Measurements from ENCODE around the gene CTNNBL1. TPM values are rescaled to one million over a fixed set of nuclear protein-coding genes. Genes with fewer than 3 reads are reported as not detected.

Gene CTNNBL1
- total RNA-seq, 1 experiment from 2014 or later: 71.2 TPM

DNA sequence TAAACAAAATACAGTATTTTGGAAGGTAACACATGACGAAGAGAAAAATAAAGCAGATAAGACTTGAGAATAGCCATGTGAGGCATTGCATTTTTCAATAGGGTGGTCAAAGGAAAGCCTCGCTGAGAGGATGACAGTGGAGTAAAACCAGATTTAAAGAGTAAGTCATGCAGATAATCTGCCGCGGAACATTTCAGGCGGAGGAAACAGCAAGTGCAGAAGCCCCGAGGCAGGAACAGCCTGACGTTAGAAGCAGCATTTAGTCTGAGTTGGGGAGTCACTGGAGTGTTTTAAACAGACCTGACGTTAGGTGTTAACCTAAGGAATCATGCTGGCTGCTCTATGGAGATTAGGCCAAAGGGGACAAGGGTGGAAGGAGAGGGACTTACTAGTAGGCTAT, 144.1 kb downstream of the CTNNBL1 start:
- ChIA-PET CTCF (no interaction called here), POLR2A (interaction anchor here (0.6 kb wide), 1 partner anchor 974 kb away, joined by 3 read pairs; no protein-coding TSS in a partner anchor)
- Histone ChIP-seq H3K9me3 (ENCODE audit: control insufficient read depth, insufficient read depth, low read depth, low read length) (no peaks in the 10 kb centered on the region), H3K4me3 (ENCODE audit: low read depth in 2 of 2, low read length in 2 of 2) (no peak overlapping the region), H3K4me1 (ENCODE audit: control insufficient read depth, insufficient read depth, low read length) (no peaks in the 10 kb centered on the region), H3K27ac (ENCODE audit: low read length) (no peak overlapping the region), H3K36me3 (ENCODE audit: control insufficient read depth, insufficient read depth, low read length) (no peaks in the 10 kb centered on the region; the same call in 1 of the 2 replicates), H3K27me3 (ENCODE audit: control insufficient read depth, insufficient read depth, low read length) (no peaks in the 10 kb centered on the region)
- ATAC-seq (no peak), DNase-seq (ENCODE audit: low read depth, low spot score) (no peak)
- BruUV-seq (replicated peaks): no TSS peak
- TF ChIP-seq REST (IDR thresholded peaks at IDR 0.05; ENCODE audit: insufficient read depth in 1 of 2, low read depth in 2 of 2, low read length in 1 of 2): no peak
- TF ChIP-seq, protein P1, sequence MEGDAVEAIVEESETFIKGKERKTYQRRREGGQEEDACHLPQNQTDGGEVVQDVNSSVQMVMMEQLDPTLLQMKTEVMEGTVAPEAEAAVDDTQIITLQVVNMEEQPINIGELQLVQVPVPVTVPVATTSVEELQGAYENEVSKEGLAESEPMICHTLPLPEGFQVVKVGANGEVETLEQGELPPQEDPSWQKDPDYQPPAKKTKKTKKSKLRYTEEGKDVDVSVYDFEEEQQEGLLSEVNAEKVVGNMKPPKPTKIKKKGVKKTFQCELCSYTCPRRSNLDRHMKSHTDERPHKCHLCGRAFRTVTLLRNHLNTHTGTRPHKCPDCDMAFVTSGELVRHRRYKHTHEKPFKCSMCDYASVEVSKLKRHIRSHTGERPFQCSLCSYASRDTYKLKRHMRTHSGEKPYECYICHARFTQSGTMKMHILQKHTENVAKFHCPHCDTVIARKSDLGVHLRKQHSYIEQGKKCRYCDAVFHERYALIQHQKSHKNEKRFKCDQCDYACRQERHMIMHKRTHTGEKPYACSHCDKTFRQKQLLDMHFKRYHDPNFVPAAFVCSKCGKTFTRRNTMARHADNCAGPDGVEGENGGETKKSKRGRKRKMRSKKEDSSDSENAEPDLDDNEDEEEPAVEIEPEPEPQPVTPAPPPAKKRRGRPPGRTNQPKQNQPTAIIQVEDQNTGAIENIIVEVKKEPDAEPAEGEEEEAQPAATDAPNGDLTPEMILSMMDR (IDR thresholded peaks at IDR 0.05): no peak
- no peak for TF ChIP-seq SIN3A (IDR thresholded peaks at IDR 0.05; ENCODE audit: borderline replicate concordance, insufficient read depth, low read depth, low read length)
- TF ChIP-seq POLR2AphosphoS5 (IDR thresholded peaks at IDR 0.05; ENCODE audit: low read depth, low read length): no peak
- no peak for TF ChIP-seq TCF7L2 (IDR thresholded peaks at IDR 0.05; ENCODE audit: low read depth, low read length)
- in situ Hi-C loops (cut with HindIII; ENCODE audit: low pct_unique_long_range_greater_than_20kb, low sequenced_read_pairs) (no loop called here), intact Hi-C loops (cut with micrococcal nuclease; ENCODE audit: unreplicated experiment) (no loop called here)

GRCh38 chr20:37838769-37839431, 145.1 kb downstream of the CTNNBL1 start:
- CTCF ChIA-PET: no interaction called here
- BruUV-seq (replicated peaks): no TSS peak
- H3K27me3 ChIP-seq (ENCODE audit: control insufficient read depth, insufficient read depth, low read length): no peaks in the 10 kb centered on the region

More at GRCh38 chr20:37838769-37839431, 145.1 kb downstream of the CTNNBL1 start:
- H3K4me3 ChIP-seq (ENCODE audit: low read depth in 2 of 2, low read length in 2 of 2): no peak overlapping the region
- ATAC-seq: no peak
- DNase-seq (ENCODE audit: low read depth, low spot score): no peak
- intact Hi-C loops (cut with micrococcal nuclease; ENCODE audit: unreplicated experiment): no loop called here
- no peaks in the 10 kb centered on the region for H3K4me1 ChIP-seq (ENCODE audit: control insufficient read depth, insufficient read depth, low read length)
- no peaks in the 10 kb centered on the region; the same call in 1 of the 2 replicates for H3K36me3 ChIP-seq (ENCODE audit: control insufficient read depth, insufficient read depth, low read length)
- POLR2A ChIA-PET: no interaction called here
- in situ Hi-C loops (cut with HindIII; ENCODE audit: low pct_unique_long_range_greater_than_20kb, low sequenced_read_pairs): no loop called here
- no peak overlapping the region for H3K27ac ChIP-seq (ENCODE audit: low read length)
- no peaks in the 10 kb centered on the region for H3K9me3 ChIP-seq (ENCODE audit: control insufficient read depth, insufficient read depth, low read depth, low read length)
- TF ChIP-seq, protein P1 (IDR thresholded peaks at IDR 0.05): no peak
- TF ChIP-seq REST (IDR thresholded peaks at IDR 0.05; ENCODE audit: insufficient read depth in 1 of 2, low read depth in 2 of 2, low read length in 1 of 2) (no peak), TCF7L2 (IDR thresholded peaks at IDR 0.05; ENCODE audit: low read depth, low read length) (no peak), POLR2AphosphoS5 (IDR thresholded peaks at IDR 0.05; ENCODE audit: low read depth, low read length) (no peak), SIN3A (IDR thresholded peaks at IDR 0.05; ENCODE audit: borderline replicate concordance, insufficient read depth, low read depth, low read length) (no peak)

Data from Panc1 (cell line).